Stimulated activated CD4-positive, alpha-beta T cell treated with anti-CD3 and anti-CD28 coated beads, Interleukin-12 subunit alpha, Interleukin-12 subunit beta, amount 100 ng/mL, for 24 hours (primary cell): ENCODE results near the gene CITED4.
"Not testable (repeated sequence)": the region's sequence is repeated elsewhere in the genome, so short reads cannot be mapped to it uniquely, and the experiment has no call there.

ENCODE experiments used
- DNase-seq, 2 experiments: peaks; one replicate each; pipeline ENCODE4 v3.0.0-alpha.2; 2020; ENCODE audit warnings: low read depth in 2 of 2

The CITED4 gene

GRCh38 chr1:40862008-40862863, at the start of gene CITED4:
TSS of gene CITED4 (minus strand) at chr1:40862363. CDS start at chr1:40862127, 236 bp downstream.
- peak; percentile 89 to 92 for DNase-seq

GRCh38 chr1:40911105-40911504, 48.9 kb upstream of the CITED4 start:
- no peak for DNase-seq

GRCh38 chr1:40909281-40909680, 47.1 kb upstream of the CITED4 start:
- no peak for DNase-seq

GRCh38 chr1:40908350-40908749, 46.2 kb upstream of the CITED4 start:
- DNase-seq, result no peak

GRCh38 chr1:40907899-40908298, 45.7 kb upstream of the CITED4 start:
- no peak for DNase-seq

- DNase-seq, result no peak
These were observed 44.7 kb upstream of the CITED4 start for GRCh38 chr1:40906781-40907400.

GRCh38 chr1:40905061-40905460, 42.9 kb upstream of the CITED4 start:
- no peak for DNase-seq

GRCh38 chr1:40903106-40903505, 40.9 kb upstream of the CITED4 start:
- no peak for DNase-seq

GRCh38 chr1:40901886-40902852, 40.0 kb upstream of the CITED4 start:
- no peak for DNase-seq

- no peak for DNase-seq
These were observed 37.2 kb upstream of the CITED4 start for GRCh38 chr1:40899230-40899870.

- DNase-seq, result no peak
These were observed 36.3 kb upstream of the CITED4 start for GRCh38 chr1:40898431-40898901.

- no peak for DNase-seq
These were observed 35.4 kb upstream of the CITED4 start for GRCh38 chr1:40897513-40897912.

GRCh38 chr1:40896482-40896881, 34.3 kb upstream of the CITED4 start:
- no peak for DNase-seq

GRCh38 chr1:40895601-40896000, 33.4 kb upstream of the CITED4 start:
- DNase-seq, result no peak

GRCh38 chr1:40894858-40895257, 32.7 kb upstream of the CITED4 start:
- DNase-seq, result not testable (repeated sequence)

GRCh38 chr1:40894455-40894854, 32.3 kb upstream of the CITED4 start:
- no peak for DNase-seq

GRCh38 chr1:40893946-40894345, 31.8 kb upstream of the CITED4 start:
- DNase-seq, result no peak

- DNase-seq, result no peak
These were observed 30.2 kb upstream of the CITED4 start for GRCh38 chr1:40892354-40892753.

GRCh38 chr1:40890771-40891170, 28.6 kb upstream of the CITED4 start:
- no peak for DNase-seq

- DNase-seq, result no peak
These were observed 25.5 kb upstream of the CITED4 start for GRCh38 chr1:40887652-40888051.

- no peak for DNase-seq
These were observed 24.8 kb upstream of the CITED4 start for GRCh38 chr1:40887012-40887378.
